ENCODE results near the gene PCBD1. TPM values are rescaled to one million over a fixed set of nuclear protein-coding genes. Genes with fewer than 3 reads are reported as not detected.

Gene PCBD1
- total and polyA plus RNA-seq, 2 donors (not counting 1 experiment from before 2014, with no cell fraction given), result 6.7 to 14.1 TPM

GRCh38 chr10:70849582-70850016, 38.8 kb downstream of the PCBD1 start:
- Histone ChIP-seq H3K9ac (ENCODE audit: low read length) (no peak overlapping the region), H3K4me1 (ENCODE audit: control insufficient read depth in 2 of 2, insufficient read depth in 2 of 2, low read length in 2 of 2) (no peaks in the 10 kb centered on the region), H3K79me2 (ENCODE audit: control insufficient read depth, insufficient read depth, low read length) (no peaks in the 10 kb centered on the region), H4K20me1 (ENCODE audit: control insufficient read depth, insufficient read depth, low read length, poor library complexity, severe bottlenecking) (no peaks in the 10 kb centered on the region), H3K27ac (ENCODE audit: low read length in 2 of 2) (no peak overlapping the region), H2AFZ (ENCODE audit: insufficient read depth, low read depth, low read length, poor library complexity, severe bottlenecking) (no peak overlapping the region), H3K4me3 (ENCODE audit: control extremely low read depth in 1 of 5, extremely low read depth in 1 of 5, insufficient read depth in 1 of 5, low read depth in 2 of 5, low read length in 4 of 5) (no peak overlapping the region), H3K9me3 (ENCODE audit: control extremely low read depth in 1 of 3, control insufficient read depth in 2 of 3, insufficient read depth in 1 of 3, low read length in 2 of 3) (no peaks in the 10 kb centered on the region), H3K27me3 (replicated peaks in 1 of 4; ENCODE audit: control extremely low read depth in 1 of 4, control insufficient read depth in 3 of 4, insufficient read depth in 4 of 4, low read length in 3 of 4) (no peaks in the 10 kb centered on the region), H3K36me3 (replicated peaks in 1 of 2; ENCODE audit: control extremely low read depth in 1 of 2, control insufficient read depth in 1 of 2, extremely low read depth in 1 of 2, insufficient read depth in 2 of 2, low read length in 1 of 2) (peaks cover 10 to 37% of the 10 kb centered on the region in 2 experiments), H3K4me2 (replicated peaks; ENCODE audit: low read depth, low read length, poor library complexity, severe bottlenecking) (no peak overlapping the region)
- Mint-ChIP-seq H3K27ac (no peak overlapping the region), H3K4me1 (no peaks in the 10 kb centered on the region), H3K4me3 (no peak overlapping the region), H3K27me3 (no peaks in the 10 kb centered on the region), H3K9me3 (ENCODE audit: insufficient read depth) (no peaks in the 10 kb centered on the region)
- no peak for ATAC-seq (ENCODE audit: low read depth)
- no peak for DNase-seq
- intact Hi-C loops (cut with micrococcal nuclease), result no loop called here
- ChIA-PET CTCF (no interaction called here), POLR2A (no interaction called here)
- no peak for TF ChIP-seq CTCF (IDR thresholded peaks at IDR 0.05)
- TF ChIP-seq EZH2 (IDR thresholded peaks at IDR 0.05; ENCODE audit: borderline replicate concordance, insufficient read depth, low read depth, low read length, poor library complexity, severe bottlenecking), result no peak
- 100% methylated on average over 1 of the region's 2 CpGs for WGBS (ENCODE audit: insufficient coverage)

GRCh38 chr10:70847659-70848360, 40.6 kb downstream of the PCBD1 start:
- CTCF ChIA-PET, result no interaction called here
- H3K4me3 Mint-ChIP-seq, result no peak overlapping the region
- TF ChIP-seq CTCF (IDR thresholded peaks at IDR 0.05) (no peak), EZH2 (IDR thresholded peaks at IDR 0.05; ENCODE audit: borderline replicate concordance, insufficient read depth, low read depth, low read length, poor library complexity, severe bottlenecking) (no peak)
- no peaks in the 10 kb centered on the region for H3K27me3 Mint-ChIP-seq
- Histone ChIP-seq H3K4me1 (ENCODE audit: control insufficient read depth in 2 of 2, insufficient read depth in 2 of 2, low read length in 2 of 2) (no peaks in the 10 kb centered on the region), H3K36me3 (replicated peaks in 1 of 2; ENCODE audit: control extremely low read depth in 1 of 2, control insufficient read depth in 1 of 2, extremely low read depth in 1 of 2, insufficient read depth in 2 of 2, low read length in 1 of 2) (peaks cover 7 to 33% of the 10 kb centered on the region in 2 experiments), H2AFZ (ENCODE audit: insufficient read depth, low read depth, low read length, poor library complexity, severe bottlenecking) (no peak overlapping the region), H3K4me2 (replicated peaks; ENCODE audit: low read depth, low read length, poor library complexity, severe bottlenecking) (no peak overlapping the region), H3K79me2 (ENCODE audit: control insufficient read depth, insufficient read depth, low read length) (no peaks in the 10 kb centered on the region), H3K4me3 (ENCODE audit: control extremely low read depth in 1 of 5, extremely low read depth in 1 of 5, insufficient read depth in 1 of 5, low read depth in 2 of 5, low read length in 4 of 5) (no peak overlapping the region), H3K27ac (ENCODE audit: low read length in 2 of 2) (no peak overlapping the region), H3K27me3 (replicated peaks in 1 of 4; ENCODE audit: control extremely low read depth in 1 of 4, control insufficient read depth in 3 of 4, insufficient read depth in 4 of 4, low read length in 3 of 4) (no peaks in the 10 kb centered on the region), H3K9me3 (ENCODE audit: control extremely low read depth in 1 of 3, control insufficient read depth in 2 of 3, insufficient read depth in 1 of 3, low read length in 2 of 3) (no peaks in the 10 kb centered on the region), H3K9ac (ENCODE audit: low read length) (no peak overlapping the region), H4K20me1 (ENCODE audit: control insufficient read depth, insufficient read depth, low read length, poor library complexity, severe bottlenecking) (no peaks in the 10 kb centered on the region)
- no peaks in the 10 kb centered on the region for H3K4me1 Mint-ChIP-seq
- POLR2A ChIA-PET, result no interaction called here
- ATAC-seq (ENCODE audit: low read depth), result no peak
- H3K27ac Mint-ChIP-seq, result no peak overlapping the region
- intact Hi-C loops (cut with micrococcal nuclease), result no loop called here
- WGBS (ENCODE audit: insufficient coverage), result no CpG with 5 or more reads among the region's 1 CpG
- no peak for DNase-seq
- H3K9me3 Mint-ChIP-seq (ENCODE audit: insufficient read depth), result no peaks in the 10 kb centered on the region
